Tibial nerve (tissue), 4 donors: Measurements from ENCODE around the gene ALKBH3.

Experiments used
- EP300 ChIP-seq, 2 donors: sonication (generic); formaldehyde crosslinking; IDR thresholded peaks; one replicate each; pipeline ENCODE4 v1.6.1; 2017; ENCODE audit warnings: antibody characterized with exemption in 2 of 2, mild to moderate bottlenecking in 1 of 2
- TF ChIP-seq, protein P1 (sequence below), 5 experiments: fragments of 200-600 bp in 3 of 5; fragments of 450-650 bp in 2 of 5; sonication (generic) in 3 of 5; IDR thresholded peaks; one replicate each; pipeline ENCODE4 v1.5.1; 2016 to 2019; ENCODE audit warnings: antibody characterized with exemption in 5 of 5, mild to moderate bottlenecking in 3 of 5, moderate library complexity in 2 of 5

DNA sequence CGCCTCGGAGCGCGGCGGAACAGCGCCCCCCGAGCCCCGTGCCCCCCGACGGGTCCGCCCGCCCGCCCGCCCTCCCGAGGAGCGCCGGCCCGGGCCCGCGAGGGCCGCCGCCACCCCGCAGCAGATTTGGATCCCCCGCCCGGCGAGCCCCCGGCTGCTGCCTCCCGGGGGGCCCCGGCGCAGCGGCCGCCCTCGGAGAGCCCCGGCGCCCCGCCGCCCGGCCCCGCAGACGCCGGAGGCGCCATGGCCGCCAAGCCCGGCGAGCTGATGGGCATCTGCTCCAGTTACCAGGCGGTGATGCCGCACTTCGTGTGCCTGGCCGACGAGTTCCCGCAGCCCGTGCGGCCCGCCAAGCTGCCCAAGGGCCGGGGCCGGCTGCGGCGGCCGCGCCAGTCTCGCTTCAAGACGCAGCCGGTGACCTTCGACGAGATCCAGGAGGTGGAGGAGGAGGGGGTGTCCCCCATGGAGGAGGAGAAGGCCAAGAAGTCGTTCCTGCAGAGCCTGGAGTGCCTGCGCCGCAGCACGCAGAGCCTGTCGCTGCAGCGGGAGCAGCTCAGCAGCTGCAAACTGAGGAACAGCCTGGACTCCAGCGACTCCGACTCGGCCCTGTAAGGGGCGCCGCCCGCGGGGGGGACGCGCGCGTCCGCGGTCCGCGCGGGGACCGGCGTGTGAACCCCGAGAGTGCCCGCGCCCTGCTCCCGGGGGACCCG lies 62.2 kb downstream of the ALKBH3 start:
- TF ChIP-seq, protein P1, sequence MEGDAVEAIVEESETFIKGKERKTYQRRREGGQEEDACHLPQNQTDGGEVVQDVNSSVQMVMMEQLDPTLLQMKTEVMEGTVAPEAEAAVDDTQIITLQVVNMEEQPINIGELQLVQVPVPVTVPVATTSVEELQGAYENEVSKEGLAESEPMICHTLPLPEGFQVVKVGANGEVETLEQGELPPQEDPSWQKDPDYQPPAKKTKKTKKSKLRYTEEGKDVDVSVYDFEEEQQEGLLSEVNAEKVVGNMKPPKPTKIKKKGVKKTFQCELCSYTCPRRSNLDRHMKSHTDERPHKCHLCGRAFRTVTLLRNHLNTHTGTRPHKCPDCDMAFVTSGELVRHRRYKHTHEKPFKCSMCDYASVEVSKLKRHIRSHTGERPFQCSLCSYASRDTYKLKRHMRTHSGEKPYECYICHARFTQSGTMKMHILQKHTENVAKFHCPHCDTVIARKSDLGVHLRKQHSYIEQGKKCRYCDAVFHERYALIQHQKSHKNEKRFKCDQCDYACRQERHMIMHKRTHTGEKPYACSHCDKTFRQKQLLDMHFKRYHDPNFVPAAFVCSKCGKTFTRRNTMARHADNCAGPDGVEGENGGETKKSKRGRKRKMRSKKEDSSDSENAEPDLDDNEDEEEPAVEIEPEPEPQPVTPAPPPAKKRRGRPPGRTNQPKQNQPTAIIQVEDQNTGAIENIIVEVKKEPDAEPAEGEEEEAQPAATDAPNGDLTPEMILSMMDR (IDR thresholded peaks at IDR 0.05) = peak in 1 of 5 experiments; percentile 16
- no peak for TF ChIP-seq EP300 (IDR thresholded peaks at IDR 0.05)
